IMR-90 (cell line): ENCODE data around the gene TINAGL1.

Source experiments
- BHLHE40 ChIP-seq: fragments of 150-350 bp; IDR thresholded peaks from 2 replicates; pipeline ENCODE4 v1.6.1; 2016; ENCODE audit warnings: mild to moderate bottlenecking, low read depth, low read length
- CEBPB ChIP-seq: IDR thresholded peaks from 2 replicates; pipeline ENCODE4 v1.6.1; 2012; ENCODE audit warnings: low read depth, low read length, improper control_type of control experiment
- CTCF ChIP-seq: conservative IDR thresholded peaks from 2 replicates; pipeline ENCODE4 v1.5.1; 2012; ENCODE audit warnings: mild to moderate bottlenecking, low read depth, low read length, improper control_type of control experiment
- ELK1 ChIP-seq: fragments of 150-350 bp; IDR thresholded peaks from 2 replicates; pipeline ENCODE4 v1.6.1; 2016; ENCODE audit warnings: low read depth, mild to moderate bottlenecking, low read length, moderate library complexity, borderline replicate concordance
- FOS ChIP-seq: fragments of 150-350 bp; IDR thresholded peaks from 2 replicates; pipeline ENCODE4 v1.6.1; 2016; ENCODE audit warnings: low read depth, low read length
- MAFK ChIP-seq: IDR thresholded peaks from 2 replicates; pipeline ENCODE4 v1.6.1; 2012; ENCODE audit warnings: low read depth, low read length, improper control_type of control experiment
- MAZ ChIP-seq: IDR thresholded peaks from 2 replicates; pipeline ENCODE4 v1.6.1; 2012; ENCODE audit warnings: low read depth, mild to moderate bottlenecking, low read length, improper control_type of control experiment, moderate library complexity, borderline replicate concordance
- MXI1 ChIP-seq: IDR thresholded peaks from 2 replicates; pipeline ENCODE4 v1.6.1; 2012; ENCODE audit warnings: low read depth, mild to moderate bottlenecking, low read length, moderate library complexity, borderline replicate concordance
- POLR2A ChIP-seq: IDR thresholded peaks from 2 replicates; pipeline ENCODE4 v1.6.1; 2012; ENCODE audit warnings: mild to moderate bottlenecking, low read depth, low read length
- RAD21 ChIP-seq: IDR thresholded peaks from 2 replicates; pipeline ENCODE4 v1.6.1; 2012; ENCODE audit warnings: low read length, improper control_type of control experiment
- RCOR1 ChIP-seq: IDR thresholded peaks from 2 replicates; pipeline ENCODE4 v1.6.1; 2012; ENCODE audit warnings: mild to moderate bottlenecking, low read length, improper control_type of control experiment; ENCODE audit not compliant: insufficient replicate concordance
- SMC3 ChIP-seq: fragments of 150-350 bp; IDR thresholded peaks from 2 replicates; pipeline ENCODE4 v1.6.1; 2016; ENCODE audit warnings: low read depth, mild to moderate bottlenecking, antibody characterized with exemption, low read length, moderate library complexity
- TF ChIP-seq, protein P1 (sequence below): fragments of 150-350 bp; IDR thresholded peaks from 2 replicates; pipeline ENCODE4 v1.6.1; 2017; ENCODE audit warnings: mild to moderate bottlenecking, antibody characterized with exemption, low read length, low read depth

DNA sequence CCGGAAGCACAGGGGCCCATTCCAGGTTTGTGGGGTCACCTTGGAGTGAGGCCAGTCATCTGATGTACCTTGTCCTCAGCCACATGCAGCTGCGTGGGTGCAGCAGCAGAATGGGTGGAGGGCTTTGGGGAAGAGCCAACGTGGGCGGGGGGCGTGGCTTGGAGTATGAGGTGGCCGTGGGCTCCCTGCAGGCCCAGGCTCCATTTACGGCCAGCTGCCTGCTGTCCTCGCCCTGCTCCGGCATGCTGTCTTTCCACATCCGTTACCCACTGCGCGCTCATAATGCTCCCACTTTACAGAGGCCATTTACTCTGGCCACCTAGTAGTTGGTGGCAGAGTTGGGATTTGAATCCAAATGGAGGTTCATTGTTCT lies 27.8 kb upstream of the TINAGL1 start:
- TF ChIP-seq POLR2A = no peak
- TF ChIP-seq RAD21 = no peak
- TF ChIP-seq CTCF = no peak
- TF ChIP-seq RCOR1 = no peak
- TF ChIP-seq, protein P1, sequence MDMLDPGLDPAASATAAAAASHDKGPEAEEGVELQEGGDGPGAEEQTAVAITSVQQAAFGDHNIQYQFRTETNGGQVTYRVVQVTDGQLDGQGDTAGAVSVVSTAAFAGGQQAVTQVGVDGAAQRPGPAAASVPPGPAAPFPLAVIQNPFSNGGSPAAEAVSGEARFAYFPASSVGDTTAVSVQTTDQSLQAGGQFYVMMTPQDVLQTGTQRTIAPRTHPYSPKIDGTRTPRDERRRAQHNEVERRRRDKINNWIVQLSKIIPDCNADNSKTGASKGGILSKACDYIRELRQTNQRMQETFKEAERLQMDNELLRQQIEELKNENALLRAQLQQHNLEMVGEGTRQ = no peak
- TF ChIP-seq CEBPB = no peak
- TF ChIP-seq ELK1 = no peak
- TF ChIP-seq MAZ = no peak
- no peak for TF ChIP-seq BHLHE40
- TF ChIP-seq MXI1 = no peak
- no peak for TF ChIP-seq SMC3
- TF ChIP-seq MAFK = no peak
- no peak for TF ChIP-seq FOS
